GM12878 (cell line): ENCODE measurements around the gene SPTBN1. TPM values are rescaled to one million over a fixed set of nuclear protein-coding genes. Genes with fewer than 3 reads are reported as not detected.

Experiments
- ATAC-seq: fragments of 200-7000 bp; cut with Tn5 transposase; 3 replicates; pipeline ENCODE4 v1.9.1; 2020; ENCODE audit warnings: mild to moderate bottlenecking, moderate library complexity
- BruUV-seq: library from RNA; stranded (reverse); fragments of 400-500 nt; replicated peaks from 2 replicates; lab custom pipeline; 2021; lab: Mats Ljungman, UMichigan
- CTCF ChIA-PET: fragments of 300-600 bp; sonication (Branson Sonifier 250); formaldehyde crosslinking; extraction: SDS; loops from one replicate; lab custom pipeline; 2021; ENCODE audit warnings: inconsistent platforms; lab: Yijun Ruan, JAX
- POLR2A ChIA-PET: fragments of 350-600 bp; formaldehyde crosslinking; extraction: SDS; loops from one replicate; lab custom pipeline; 2021; ENCODE audit warnings: inconsistent platforms; lab: Charles Lee
- RAD21 ChIA-PET: fragments of 300-600 bp; sonication (Branson Sonifier 250); formaldehyde crosslinking; loops from one replicate; lab custom pipeline; 2023; ENCODE audit warnings: antibody characterized with exemption; ENCODE audit not compliant: unreplicated experiment; lab: Charles Lee
- SMC1A ChIA-PET: fragments of 300-600 bp; sonication (Branson Sonifier 250); formaldehyde crosslinking; loops from one replicate; lab custom pipeline; 2023; ENCODE audit not compliant: unreplicated experiment, uncharacterized antibody; lab: Charles Lee
- DNase-seq: peaks from one replicate; pipeline ENCODE4 v3.0.0-alpha.2; 2011; ENCODE audit warnings: low read depth, low spot score
- FAIRE-seq: peaks from 3 replicates; lab custom pipeline; 2011; peaks lifted over from hg19 to GRCh38; lab: Jason Lieb, UNC
- H2AFZ ChIP-seq: 2 replicates; pipeline ENCODE4 v1.6.0; 2011; ENCODE audit warnings: low read depth, low read length, control low read depth; ENCODE audit not compliant: control insufficient read depth
- H3K27ac ChIP-seq: 2 replicates; pipeline ENCODE4 v1.5.1; 2011; ENCODE audit warnings: control low read depth; ENCODE audit not compliant: control insufficient read depth, insufficient read depth
- H3K27me3 ChIP-seq, 2 experiments: replicated peaks in 1 of 2; 2 replicates each; pipeline versions ENCODE4 v1.6.0 to v1.6.1; 2011; ENCODE audit warnings: low read length in 1 of 2; ENCODE audit not compliant: control insufficient read depth in 2 of 2, insufficient read depth in 2 of 2
- H3K36me3 ChIP-seq, 2 experiments: 2 replicates each; pipeline ENCODE4 v1.5.1; 2011; ENCODE audit warnings: low read length in 1 of 2; ENCODE audit not compliant: control insufficient read depth in 2 of 2, insufficient read depth in 2 of 2
- H3K4me1 ChIP-seq: 2 replicates; pipeline ENCODE4 v1.6.1; 2011; ENCODE audit warnings: mild to moderate bottlenecking, low read length, moderate library complexity, mixed read lengths; ENCODE audit not compliant: control insufficient read depth, insufficient read depth
- H3K4me2 ChIP-seq: 2 replicates; pipeline ENCODE4 v1.6.0; 2011; ENCODE audit warnings: control low read depth; ENCODE audit not compliant: control insufficient read depth, insufficient read depth
- H3K4me3 ChIP-seq: fragments of 200-600 bp; sonication (generic); 2 replicates; pipeline ENCODE4 v1.5.1; 2016
- H3K79me2 ChIP-seq: 2 replicates; pipeline ENCODE4 v1.6.0; 2011; ENCODE audit warnings: low read length; ENCODE audit not compliant: control insufficient read depth, insufficient read depth
- H3K9ac ChIP-seq: 2 replicates; pipeline ENCODE4 v1.8.0; 2011; ENCODE audit warnings: low read length, control low read depth, mixed read lengths; ENCODE audit not compliant: control insufficient read depth, insufficient read depth
- H3K9me3 ChIP-seq: replicated peaks from 3 replicates; pipeline ENCODE4 v1.5.1; 2011; ENCODE audit warnings: mild to moderate bottlenecking, low read length; ENCODE audit not compliant: control insufficient read depth, insufficient read depth
- H4K20me1 ChIP-seq: 2 replicates; pipeline ENCODE4 v1.6.0; 2011; ENCODE audit not compliant: control insufficient read depth, insufficient read depth
- ATF7 ChIP-seq: fragments of 450-650 bp; IDR thresholded peaks from 2 replicates; pipeline ENCODE4 v1.6.1; 2016; ENCODE audit warnings: low read depth, mild to moderate bottlenecking
- BMI1 ChIP-seq: fragments of 450-650 bp; IDR thresholded peaks from 2 replicates; pipeline ENCODE4 v1.6.1; 2016; ENCODE audit warnings: mild to moderate bottlenecking, moderate library complexity, borderline replicate concordance
- CREB1 ChIP-seq: IDR thresholded peaks from 2 replicates; pipeline ENCODE4 v1.6.1; 2012; ENCODE audit warnings: low read depth, mild to moderate bottlenecking, inconsistent platforms
- FOXM1 ChIP-seq: IDR thresholded peaks from 2 replicates; pipeline ENCODE4 v1.6.1; 2012; ENCODE audit warnings: low read depth, mild to moderate bottlenecking, inconsistent platforms, low read length, moderate library complexity
- IKZF2 ChIP-seq, 2 experiments: fragments of 450-650 bp; IDR thresholded peaks; 2 replicates each; pipeline ENCODE4 v1.6.1; 2017; ENCODE audit warnings: mild to moderate bottlenecking in 2 of 2, moderate library complexity in 2 of 2
- NR2C1 ChIP-seq: fragments of 450-650 bp; IDR thresholded peaks from 2 replicates; pipeline ENCODE4 v1.6.1; 2017; ENCODE audit warnings: antibody characterized with exemption, mild to moderate bottlenecking, moderate library complexity
- PAX5 ChIP-seq: IDR thresholded peaks from 2 replicates; pipeline ENCODE4 v1.6.1; 2011; ENCODE audit warnings: low read depth, low read length, borderline replicate concordance
- RCOR1 ChIP-seq: conservative IDR thresholded peaks from 2 replicates; pipeline ENCODE4 v1.6.1; 2012; ENCODE audit warnings: low read depth, low read length, improper control_type of control experiment
- SMARCA5 ChIP-seq: fragments of 450-650 bp; IDR thresholded peaks from 2 replicates; pipeline ENCODE4 v1.6.1; 2017; ENCODE audit warnings: mild to moderate bottlenecking
- SREBF2 ChIP-seq: IDR thresholded peaks from 2 replicates; pipeline ENCODE4 v1.6.1; 2012; ENCODE audit warnings: mild to moderate bottlenecking, low read length
- SRF ChIP-seq, 2 experiments: IDR thresholded peaks; 2 replicates each; pipeline ENCODE4 v1.6.1; 2011; ENCODE audit warnings: low read depth in 2 of 2, low read length in 2 of 2, mild to moderate bottlenecking in 1 of 2, moderate library complexity in 1 of 2
- SUPT20H ChIP-seq: IDR thresholded peaks from 2 replicates; pipeline ENCODE4 v1.6.1; 2011; ENCODE audit warnings: low read depth, mild to moderate bottlenecking, low read length, moderate library complexity, borderline replicate concordance; ENCODE audit not compliant: control insufficient read depth
- ZNF217 ChIP-seq: fragments of 450-650 bp; IDR thresholded peaks from 2 replicates; pipeline ENCODE4 v1.6.1; 2017; ENCODE audit warnings: antibody characterized with exemption, mild to moderate bottlenecking
- WGBS: methylation state at CpG from one replicate; pipeline ENCODE4 v1.1.6; 2016; ENCODE audit warnings: low lambda C conversion rate; ENCODE audit not compliant: insufficient replicate concordance, insufficient coverage; ENCODE audit errors: missing lambda C conversion rate; 5-methylcytosine and 5-hydroxymethylcytosine counted together
- in situ Hi-C: fragments of 300-500 bp; cut with MboI; formaldehyde crosslinking; loops from 9 replicates; pipeline ENCODE4 v1.14.3; 2018; ENCODE audit warnings: mixed read lengths
- intact Hi-C: fragments of 100-400 bp; cut with micrococcal nuclease; formaldehyde crosslinking; loops from one replicate; pipeline ENCODE4 v1.14.2; 2022; ENCODE audit not compliant: unreplicated experiment
- polyA plus RNA-seq, 11 experiments: library from polyadenylated mRNA; depleted of rRNA in 4 of 11; unstranded in 6 of 11; stranded (reverse) in 5 of 11; fragments of >200 nt; fragmentation: Nextera tagmentation in 4 of 11; fragmentation: Illumina TruSeq in 1 of 11; extraction: Ambion mirVana in 4 of 11; extraction: Trizol in 1 of 11; gene quantifications; 1 replicate in 1 of 11; 2 replicates in 10 of 11; pipeline versions ENCODE4 v1.2.1 to v1.2.3, GENCODE V29; 2011 to 2016; ENCODE audit warnings: inconsistent platforms in 2 of 11, missing spikeins in 2 of 11, low read depth in 1 of 11
- total RNA-seq, 4 experiments: library from RNA; depleted of rRNA in 3 of 4; stranded (reverse); fragments of >200 nt in 3 of 4; fragmentation: Illumina TruSeq in 1 of 4; extraction: Trizol in 1 of 4; gene quantifications; 2 replicates each; pipeline versions ENCODE4 v1.2.1 to v1.2.3, GENCODE V29; 2013 to 2021
- TF ChIP-seq, protein P1 (sequence below): IDR thresholded peaks from 2 replicates; pipeline ENCODE4 v1.6.1; 2011; ENCODE audit warnings: low read depth, low read length, improper control_type of control experiment, borderline replicate concordance

The SPTBN1 gene
- total and polyA plus RNA-seq, 10 of the 15 experiments (the other 5 are each of a cell fraction or from before 2014, with no cell fraction given): 20.6 to 154 (median 76.7) TPM

GRCh38 chr2:54473851-54474250, 17.7 kb downstream of the SPTBN1 start:
- no peaks in the 10 kb centered on the region for H3K36me3 ChIP-seq
- no peak overlapping the region for H2AFZ ChIP-seq
- CTCF ChIA-PET: no interaction called here
- DNase-seq (no peak), ATAC-seq (no peak), FAIRE-seq (no peak)
- in situ Hi-C loops: no loop called here
- POLR2A ChIA-PET: no interaction called here
- peaks cover 5% of the 10 kb centered on the region; the same call in 1 of the 2 replicates for H3K4me1 ChIP-seq
- intact Hi-C loops: no loop called here
- no peak overlapping the region for H3K4me2 ChIP-seq
- no peak overlapping the region for H3K4me3 ChIP-seq
- no TSS peak for BruUV-seq
- H3K9me3 ChIP-seq: no peaks in the 10 kb centered on the region; the same call in 2 of the 3 replicates
- RAD21 ChIA-PET: no interaction called here
- TF ChIP-seq ATF7 (no peak), IKZF2 (IDR thresholded peaks at IDR 0.05) (no peak), FOXM1 (no peak), NR2C1 (no peak), RCOR1 (no peak), BMI1 (no peak), ZNF217 (no peak)
- TF ChIP-seq, all 136 proteins: peak for 0
- Histone ChIP-seq H3K27me3 (no peaks in the 10 kb centered on the region), H4K20me1 (no peaks in the 10 kb centered on the region), H3K9ac (no peak overlapping the region), H3K27ac (no peak overlapping the region), H3K79me2 (no peaks in the 10 kb centered on the region)
- WGBS: 85% methylated on average over 1 of the region's 1 CpG
- SMC1A ChIA-PET: no interaction called here

GRCh38 chr2:54475285-54475684, 19.2 kb downstream of the SPTBN1 start:
- no peak for ATAC-seq
- Histone ChIP-seq H3K27ac (no peak overlapping the region), H3K4me2 (no peak overlapping the region), H3K79me2 (no peaks in the 10 kb centered on the region), H4K20me1 (no peaks in the 10 kb centered on the region), H3K27me3 (no peaks in the 10 kb centered on the region), H3K36me3 (no peaks in the 10 kb centered on the region), H3K9ac (no peak overlapping the region), H3K4me3 (no peak overlapping the region), H2AFZ (no peak overlapping the region), H3K4me1 (no peaks in the 10 kb centered on the region), H3K9me3 (no peaks in the 10 kb centered on the region)
- ChIA-PET SMC1A (no interaction called here), POLR2A (no interaction called here), CTCF (no interaction called here), RAD21 (no interaction called here)
- no peak for DNase-seq
- intact Hi-C loops: no loop called here
- no peak for FAIRE-seq
- TF ChIP-seq SMARCA5 (no peak), SREBF2 (no peak), SUPT20H (no peak), CREB1 (no peak), PAX5 (no peak), SRF (IDR thresholded peaks at IDR 0.05; ENCODE audit: low read depth in 2 of 2, low read length in 2 of 2) (no peak)
- TF ChIP-seq, protein P1, sequence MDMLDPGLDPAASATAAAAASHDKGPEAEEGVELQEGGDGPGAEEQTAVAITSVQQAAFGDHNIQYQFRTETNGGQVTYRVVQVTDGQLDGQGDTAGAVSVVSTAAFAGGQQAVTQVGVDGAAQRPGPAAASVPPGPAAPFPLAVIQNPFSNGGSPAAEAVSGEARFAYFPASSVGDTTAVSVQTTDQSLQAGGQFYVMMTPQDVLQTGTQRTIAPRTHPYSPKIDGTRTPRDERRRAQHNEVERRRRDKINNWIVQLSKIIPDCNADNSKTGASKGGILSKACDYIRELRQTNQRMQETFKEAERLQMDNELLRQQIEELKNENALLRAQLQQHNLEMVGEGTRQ: no peak
- in situ Hi-C loops: no loop called here
- no TSS peak for BruUV-seq
- WGBS: 61% methylated on average over 3 of the region's 3 CpGs
